Adrenal gland (tissue), 5 donors: ENCODE results near the gene CALML3.

Source experiments
- POLR2A ChIP-seq, 2 donors: fragments of 450-650 bp; IDR thresholded peaks; one replicate each; pipeline ENCODE4 v1.6.1; 2017; ENCODE audit warnings: antibody characterized with exemption in 2 of 2, mild to moderate bottlenecking in 2 of 2, moderate library complexity in 1 of 2
- TF ChIP-seq, protein P1 (sequence below), 6 experiments: fragments of 450-650 bp in 4 of 6; fragments of 200-600 bp in 2 of 6; sonication (generic) in 1 of 6; IDR thresholded peaks; 1 replicate in 5 of 6; 2 replicates in 1 of 6; pipeline versions ENCODE4 v1.5.1 to v1.8.0; 2016 to 2021; ENCODE audit warnings: antibody characterized with exemption in 6 of 6, mild to moderate bottlenecking in 2 of 6, moderate library complexity in 1 of 6
- donor health status: DM: no; HTN: no; CAD: no.

DNA sequence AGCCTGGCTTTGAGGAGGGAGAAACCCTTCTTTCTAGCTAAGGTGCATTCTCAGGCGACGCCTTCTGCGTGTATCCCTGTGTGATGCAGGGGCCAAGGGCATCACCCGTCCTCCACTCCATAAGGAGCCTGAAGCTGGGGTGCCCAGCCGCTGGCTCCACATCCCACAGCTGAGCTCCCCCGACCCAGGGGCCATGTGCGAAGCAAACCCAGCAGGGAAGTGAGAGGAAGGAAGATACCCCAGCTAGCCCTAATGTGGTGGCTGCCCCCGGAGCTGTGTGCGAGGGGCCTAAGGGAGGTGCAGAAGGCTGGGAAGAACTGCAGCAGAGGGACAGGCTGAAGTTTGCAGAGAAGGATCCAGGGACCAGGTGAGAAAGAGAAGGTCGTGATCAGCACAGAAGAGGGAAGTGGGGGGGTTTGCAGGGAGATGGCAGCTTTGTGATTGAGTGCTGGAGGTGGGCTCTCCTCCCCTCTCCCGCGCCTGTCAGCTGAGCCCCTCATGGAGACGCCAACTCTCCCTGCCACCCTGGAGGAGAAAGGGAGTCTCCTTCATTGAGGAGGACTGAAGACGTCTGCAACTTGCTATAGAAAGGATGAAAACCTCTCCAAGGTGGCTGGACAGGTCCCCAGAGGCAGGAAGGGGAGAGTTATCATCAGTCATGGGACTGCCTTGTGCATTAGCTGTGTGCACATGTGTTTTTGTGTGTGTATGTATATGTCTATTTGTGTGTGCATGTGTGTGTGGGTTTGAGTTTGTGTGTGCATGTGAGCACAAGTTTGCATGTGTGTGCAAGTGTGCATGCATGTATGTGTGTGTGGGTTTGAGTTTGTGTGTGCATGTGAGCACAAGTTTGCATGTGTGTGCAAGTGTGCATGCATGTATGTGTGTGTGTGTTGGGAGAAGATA, 21.9 kb upstream of the CALML3 start:
- TF ChIP-seq, protein P1, sequence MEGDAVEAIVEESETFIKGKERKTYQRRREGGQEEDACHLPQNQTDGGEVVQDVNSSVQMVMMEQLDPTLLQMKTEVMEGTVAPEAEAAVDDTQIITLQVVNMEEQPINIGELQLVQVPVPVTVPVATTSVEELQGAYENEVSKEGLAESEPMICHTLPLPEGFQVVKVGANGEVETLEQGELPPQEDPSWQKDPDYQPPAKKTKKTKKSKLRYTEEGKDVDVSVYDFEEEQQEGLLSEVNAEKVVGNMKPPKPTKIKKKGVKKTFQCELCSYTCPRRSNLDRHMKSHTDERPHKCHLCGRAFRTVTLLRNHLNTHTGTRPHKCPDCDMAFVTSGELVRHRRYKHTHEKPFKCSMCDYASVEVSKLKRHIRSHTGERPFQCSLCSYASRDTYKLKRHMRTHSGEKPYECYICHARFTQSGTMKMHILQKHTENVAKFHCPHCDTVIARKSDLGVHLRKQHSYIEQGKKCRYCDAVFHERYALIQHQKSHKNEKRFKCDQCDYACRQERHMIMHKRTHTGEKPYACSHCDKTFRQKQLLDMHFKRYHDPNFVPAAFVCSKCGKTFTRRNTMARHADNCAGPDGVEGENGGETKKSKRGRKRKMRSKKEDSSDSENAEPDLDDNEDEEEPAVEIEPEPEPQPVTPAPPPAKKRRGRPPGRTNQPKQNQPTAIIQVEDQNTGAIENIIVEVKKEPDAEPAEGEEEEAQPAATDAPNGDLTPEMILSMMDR (IDR thresholded peaks at IDR 0.05), result no peak
- no peak for TF ChIP-seq POLR2A (IDR thresholded peaks at IDR 0.05)
